GM12878 (cell line): ENCODE data around the gene MROH2A. TPM values are rescaled to one million over a fixed set of nuclear protein-coding genes. Genes with fewer than 3 reads are reported as not detected.

Experiments
- ATAC-seq: fragments of 200-7000 bp; cut with Tn5 transposase; 3 replicates; pipeline ENCODE4 v1.9.1; 2020; ENCODE audit warnings: mild to moderate bottlenecking, moderate library complexity
- BruUV-seq: library from RNA; stranded (reverse); fragments of 400-500 nt; replicated peaks from 2 replicates; lab custom pipeline; 2021; lab: Mats Ljungman, UMichigan
- CTCF ChIA-PET: fragments of 300-600 bp; sonication (Branson Sonifier 250); formaldehyde crosslinking; extraction: SDS; loops from one replicate; lab custom pipeline; 2021; ENCODE audit warnings: inconsistent platforms; lab: Yijun Ruan, JAX
- POLR2A ChIA-PET: fragments of 350-600 bp; formaldehyde crosslinking; extraction: SDS; loops from one replicate; lab custom pipeline; 2021; ENCODE audit warnings: inconsistent platforms; lab: Charles Lee
- RAD21 ChIA-PET: fragments of 300-600 bp; sonication (Branson Sonifier 250); formaldehyde crosslinking; loops from one replicate; lab custom pipeline; 2023; ENCODE audit warnings: antibody characterized with exemption; ENCODE audit not compliant: unreplicated experiment; lab: Charles Lee
- SMC1A ChIA-PET: fragments of 300-600 bp; sonication (Branson Sonifier 250); formaldehyde crosslinking; loops from one replicate; lab custom pipeline; 2023; ENCODE audit not compliant: unreplicated experiment, uncharacterized antibody; lab: Charles Lee
- DNase-seq: peaks from one replicate; pipeline ENCODE4 v3.0.0-alpha.2; 2011; ENCODE audit warnings: low read depth, low spot score
- FAIRE-seq: peaks from 3 replicates; lab custom pipeline; 2011; peaks lifted over from hg19 to GRCh38; lab: Jason Lieb, UNC
- H2AFZ ChIP-seq: 2 replicates; pipeline ENCODE4 v1.6.0; 2011; ENCODE audit warnings: low read depth, low read length, control low read depth; ENCODE audit not compliant: control insufficient read depth
- H3K27ac ChIP-seq: 2 replicates; pipeline ENCODE4 v1.5.1; 2011; ENCODE audit warnings: control low read depth; ENCODE audit not compliant: control insufficient read depth, insufficient read depth
- H3K27me3 ChIP-seq, 2 experiments: replicated peaks in 1 of 2; 2 replicates each; pipeline versions ENCODE4 v1.6.0 to v1.6.1; 2011; ENCODE audit warnings: low read length in 1 of 2; ENCODE audit not compliant: control insufficient read depth in 2 of 2, insufficient read depth in 2 of 2
- H3K36me3 ChIP-seq, 2 experiments: 2 replicates each; pipeline ENCODE4 v1.5.1; 2011; ENCODE audit warnings: low read length in 1 of 2; ENCODE audit not compliant: control insufficient read depth in 2 of 2, insufficient read depth in 2 of 2
- H3K4me1 ChIP-seq: 2 replicates; pipeline ENCODE4 v1.6.1; 2011; ENCODE audit warnings: mild to moderate bottlenecking, low read length, moderate library complexity, mixed read lengths; ENCODE audit not compliant: control insufficient read depth, insufficient read depth
- H3K4me2 ChIP-seq: 2 replicates; pipeline ENCODE4 v1.6.0; 2011; ENCODE audit warnings: control low read depth; ENCODE audit not compliant: control insufficient read depth, insufficient read depth
- H3K4me3 ChIP-seq: fragments of 200-600 bp; sonication (generic); 2 replicates; pipeline ENCODE4 v1.5.1; 2016
- H3K79me2 ChIP-seq: 2 replicates; pipeline ENCODE4 v1.6.0; 2011; ENCODE audit warnings: low read length; ENCODE audit not compliant: control insufficient read depth, insufficient read depth
- H3K9ac ChIP-seq: 2 replicates; pipeline ENCODE4 v1.8.0; 2011; ENCODE audit warnings: low read length, control low read depth, mixed read lengths; ENCODE audit not compliant: control insufficient read depth, insufficient read depth
- H3K9me3 ChIP-seq: replicated peaks from 3 replicates; pipeline ENCODE4 v1.5.1; 2011; ENCODE audit warnings: mild to moderate bottlenecking, low read length; ENCODE audit not compliant: control insufficient read depth, insufficient read depth
- H4K20me1 ChIP-seq: 2 replicates; pipeline ENCODE4 v1.6.0; 2011; ENCODE audit not compliant: control insufficient read depth, insufficient read depth
- BACH1 ChIP-seq: fragments of 450-650 bp; IDR thresholded peaks from 2 replicates; pipeline ENCODE4 v1.6.1; 2017; ENCODE audit warnings: mild to moderate bottlenecking, borderline replicate concordance
- CEBPZ ChIP-seq: fragments of 150-350 bp; IDR thresholded peaks from 2 replicates; pipeline ENCODE4 v1.6.1; 2016; ENCODE audit warnings: low read depth, low read length
- CTCF ChIP-seq, 3 experiments: IDR thresholded peaks in 2 of 3; conservative IDR thresholded peaks in 1 of 3; 2 replicates each; pipeline ENCODE4 v1.5.1; 2011; ENCODE audit warnings: low read depth in 3 of 3, low read length in 3 of 3, mild to moderate bottlenecking in 3 of 3, control low read depth in 2 of 3, moderate library complexity in 2 of 3, inconsistent platforms in 1 of 3, mixed read lengths in 1 of 3; ENCODE audit not compliant: control insufficient read depth in 2 of 3, insufficient read depth in 1 of 3; ENCODE audit errors: extremely low read depth in 1 of 3
- E2F8 ChIP-seq: fragments of 450-650 bp; IDR thresholded peaks from 2 replicates; pipeline ENCODE4 v1.6.1; 2018; ENCODE audit warnings: mild to moderate bottlenecking, low read depth, moderate library complexity; ENCODE audit not compliant: partially characterized antibody
- ELK1 ChIP-seq: IDR thresholded peaks from 2 replicates; pipeline ENCODE4 v1.6.1; 2012; ENCODE audit warnings: low read depth, low read length, improper control_type of control experiment
- HDAC2 ChIP-seq: fragments of 200-600 bp; sonication (generic); IDR thresholded peaks from 2 replicates; pipeline ENCODE4 v1.6.1; 2017
- MTA3 ChIP-seq: IDR thresholded peaks from 2 replicates; pipeline ENCODE4 v1.6.1; 2012; ENCODE audit warnings: low read length, inconsistent platforms, borderline replicate concordance
- MYB ChIP-seq: fragments of 150-350 bp; IDR thresholded peaks from 2 replicates; pipeline ENCODE4 v1.6.1; 2014; ENCODE audit warnings: mild to moderate bottlenecking, low read depth, low read length, borderline replicate concordance
- PAX8 ChIP-seq: fragments of 450-650 bp; IDR thresholded peaks from 2 replicates; pipeline ENCODE4 v1.6.1; 2017; ENCODE audit warnings: mild to moderate bottlenecking, moderate library complexity
- PBX3 ChIP-seq: IDR thresholded peaks from 2 replicates; pipeline ENCODE4 v1.6.1; 2011; ENCODE audit warnings: mild to moderate bottlenecking, low read depth, low read length, moderate library complexity; ENCODE audit not compliant: insufficient replicate concordance
- POLR2AphosphoS2 ChIP-seq: IDR thresholded peaks from 2 replicates; pipeline ENCODE4 v1.6.1; 2011; ENCODE audit warnings: low read depth, mild to moderate bottlenecking, low read length, improper control_type of control experiment, moderate library complexity
- USF2 ChIP-seq: IDR thresholded peaks from 2 replicates; pipeline ENCODE4 v1.6.1; 2011; ENCODE audit warnings: low read depth, low read length, improper control_type of control experiment, borderline replicate concordance
- WGBS: methylation state at CpG from one replicate; pipeline ENCODE4 v1.1.6; 2016; ENCODE audit warnings: low lambda C conversion rate; ENCODE audit not compliant: insufficient replicate concordance, insufficient coverage; ENCODE audit errors: missing lambda C conversion rate; 5-methylcytosine and 5-hydroxymethylcytosine counted together
- in situ Hi-C: fragments of 300-500 bp; cut with MboI; formaldehyde crosslinking; loops from 9 replicates; pipeline ENCODE4 v1.14.3; 2018; ENCODE audit warnings: mixed read lengths
- intact Hi-C: fragments of 100-400 bp; cut with micrococcal nuclease; formaldehyde crosslinking; loops from one replicate; pipeline ENCODE4 v1.14.2; 2022; ENCODE audit not compliant: unreplicated experiment
- polyA plus RNA-seq, 11 experiments: library from polyadenylated mRNA; depleted of rRNA in 4 of 11; unstranded in 6 of 11; stranded (reverse) in 5 of 11; fragments of >200 nt; fragmentation: Nextera tagmentation in 4 of 11; fragmentation: Illumina TruSeq in 1 of 11; extraction: Ambion mirVana in 4 of 11; extraction: Trizol in 1 of 11; gene quantifications; 1 replicate in 1 of 11; 2 replicates in 10 of 11; pipeline versions ENCODE4 v1.2.1 to v1.2.3, GENCODE V29; 2011 to 2016; ENCODE audit warnings: inconsistent platforms in 2 of 11, missing spikeins in 2 of 11, low read depth in 1 of 11
- total RNA-seq, 4 experiments: library from RNA; depleted of rRNA in 3 of 4; stranded (reverse); fragments of >200 nt in 3 of 4; fragmentation: Illumina TruSeq in 1 of 4; extraction: Trizol in 1 of 4; gene quantifications; 2 replicates each; pipeline versions ENCODE4 v1.2.1 to v1.2.3, GENCODE V29; 2013 to 2021

MROH2A gene
- total and polyA plus RNA-seq, 10 of the 15 experiments (the other 5 are each of a cell fraction or from before 2014, with no cell fraction given) = not detected

GRCh38 chr2:233816771-233817170, 38.6 kb downstream of the MROH2A start:
- ChIA-PET POLR2A (interaction anchor here (0.6 kb wide), 1 partner anchor 124 kb away, joined by 4 read pairs; no protein-coding TSS in a partner anchor), SMC1A (no interaction called here), CTCF (no interaction called here), RAD21 (no interaction called here)
- Histone ChIP-seq H3K27ac (no peak overlapping the region), H3K79me2 (no peaks in the 10 kb centered on the region), H3K36me3 (no peaks in the 10 kb centered on the region), H3K4me2 (no peak overlapping the region), H3K9me3 (no peaks in the 10 kb centered on the region), H3K9ac (no peak overlapping the region), H2AFZ (no peak overlapping the region), H3K4me3 (no peak overlapping the region), H3K27me3 (no peaks in the 10 kb centered on the region; a peak in 3 of 4 replicates), H4K20me1 (no peaks in the 10 kb centered on the region), H3K4me1 (no peaks in the 10 kb centered on the region)
- intact Hi-C loops = no loop called here
- 54% methylated on average over 4 of the region's 4 CpGs for WGBS
- in situ Hi-C loops = no loop called here
- ATAC-seq (no peak), DNase-seq (no peak), FAIRE-seq (no peak)
- no TSS peak for BruUV-seq
- TF ChIP-seq PBX3 = no peak
- no peak for TF ChIP-seq HDAC2
- no peak for TF ChIP-seq CEBPZ
- no peak for TF ChIP-seq MTA3
- TF ChIP-seq ELK1 = no peak
- TF ChIP-seq BACH1 = no peak
- TF ChIP-seq CTCF (IDR thresholded peaks at IDR 0.05 in 2 of 3, conservative IDR thresholded peaks at IDR 0.05 in 1 of 3; ENCODE audit: control insufficient read depth in 2 of 3, extremely low read depth in 1 of 3, insufficient read depth in 1 of 3, low read depth in 3 of 3, low read length in 3 of 3) = no peak
- TF ChIP-seq USF2 = no peak
- no peak for TF ChIP-seq E2F8
- no peak for TF ChIP-seq PAX8
- no peak for TF ChIP-seq POLR2AphosphoS2
- no peak for TF ChIP-seq MYB
